ENCODE measurements around the gene MAST3.
"Not testable (repeated sequence)": the region's sequence is repeated elsewhere in the genome, so short reads cannot be mapped to it uniquely, and the experiment has no call there.

MAST3 gene

GRCh38 chr19:18098891-18099622 is 1.5 kb downstream of the MAST3 start:
- TF ChIP-seq, protein P1, sequence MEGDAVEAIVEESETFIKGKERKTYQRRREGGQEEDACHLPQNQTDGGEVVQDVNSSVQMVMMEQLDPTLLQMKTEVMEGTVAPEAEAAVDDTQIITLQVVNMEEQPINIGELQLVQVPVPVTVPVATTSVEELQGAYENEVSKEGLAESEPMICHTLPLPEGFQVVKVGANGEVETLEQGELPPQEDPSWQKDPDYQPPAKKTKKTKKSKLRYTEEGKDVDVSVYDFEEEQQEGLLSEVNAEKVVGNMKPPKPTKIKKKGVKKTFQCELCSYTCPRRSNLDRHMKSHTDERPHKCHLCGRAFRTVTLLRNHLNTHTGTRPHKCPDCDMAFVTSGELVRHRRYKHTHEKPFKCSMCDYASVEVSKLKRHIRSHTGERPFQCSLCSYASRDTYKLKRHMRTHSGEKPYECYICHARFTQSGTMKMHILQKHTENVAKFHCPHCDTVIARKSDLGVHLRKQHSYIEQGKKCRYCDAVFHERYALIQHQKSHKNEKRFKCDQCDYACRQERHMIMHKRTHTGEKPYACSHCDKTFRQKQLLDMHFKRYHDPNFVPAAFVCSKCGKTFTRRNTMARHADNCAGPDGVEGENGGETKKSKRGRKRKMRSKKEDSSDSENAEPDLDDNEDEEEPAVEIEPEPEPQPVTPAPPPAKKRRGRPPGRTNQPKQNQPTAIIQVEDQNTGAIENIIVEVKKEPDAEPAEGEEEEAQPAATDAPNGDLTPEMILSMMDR (IDR thresholded peaks at IDR 0.05; ENCODE audit: low read depth, low read length): no peak
- no peak for TF ChIP-seq MYC (IDR thresholded peaks at IDR 0.05; ENCODE audit: low read depth, low read length)
- no peak for DNase-seq (ENCODE audit: low read depth)
- no peak overlapping the region for H3K4me3 ChIP-seq (ENCODE audit: low read depth, low read length)

- no peak for DNase-seq (ENCODE audit: low read depth)
- no peak overlapping the region for H3K4me3 ChIP-seq (ENCODE audit: low read depth, low read length)
- TF ChIP-seq POLR2A (IDR thresholded peaks at IDR 0.05; ENCODE audit: extremely low read depth, insufficient read length) (no peak), MYC (IDR thresholded peaks at IDR 0.05; ENCODE audit: low read depth, low read length) (no peak)
- TF ChIP-seq, protein P1 (IDR thresholded peaks at IDR 0.05; ENCODE audit: low read depth, low read length): no peak
- TF ChIP-seq, protein P2, sequence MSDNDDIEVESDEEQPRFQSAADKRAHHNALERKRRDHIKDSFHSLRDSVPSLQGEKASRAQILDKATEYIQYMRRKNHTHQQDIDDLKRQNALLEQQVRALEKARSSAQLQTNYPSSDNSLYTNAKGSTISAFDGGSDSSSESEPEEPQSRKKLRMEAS (IDR thresholded peaks at IDR 0.05; ENCODE audit: low read depth, low read length): no peak
These were observed 2.0 kb downstream of the MAST3 start for GRCh38 chr19:18099623-18099995.

GRCh38 chr19:18100710-18101109 is 3.1 kb downstream of the MAST3 start:
- DNase-seq (ENCODE audit: low read depth): no peak
- no peak for TF ChIP-seq POLR2A (IDR thresholded peaks at IDR 0.05; ENCODE audit: extremely low read depth, insufficient read length)
- no peak for TF ChIP-seq MYC (IDR thresholded peaks at IDR 0.05; ENCODE audit: low read depth, low read length)
- TF ChIP-seq, protein P2 (IDR thresholded peaks at IDR 0.05; ENCODE audit: low read depth, low read length): no peak
- TF ChIP-seq, protein P1 (IDR thresholded peaks at IDR 0.05; ENCODE audit: low read depth, low read length): no peak
- no peak overlapping the region for H3K4me3 ChIP-seq (ENCODE audit: low read depth, low read length)

- DNase-seq (ENCODE audit: low read depth): no peak
- no peak overlapping the region for H3K4me3 ChIP-seq (ENCODE audit: low read depth, low read length)
- TF ChIP-seq MYC (IDR thresholded peaks at IDR 0.05; ENCODE audit: low read depth, low read length): no peak
- TF ChIP-seq POLR2A (IDR thresholded peaks at IDR 0.05; ENCODE audit: extremely low read depth, insufficient read length): no peak
- TF ChIP-seq, protein P2 (IDR thresholded peaks at IDR 0.05; ENCODE audit: low read depth, low read length): no peak
- TF ChIP-seq, protein P1 (IDR thresholded peaks at IDR 0.05; ENCODE audit: low read depth, low read length): no peak
These were observed 3.7 kb downstream of the MAST3 start for GRCh38 chr19:18101268-18101667.

DNA sequence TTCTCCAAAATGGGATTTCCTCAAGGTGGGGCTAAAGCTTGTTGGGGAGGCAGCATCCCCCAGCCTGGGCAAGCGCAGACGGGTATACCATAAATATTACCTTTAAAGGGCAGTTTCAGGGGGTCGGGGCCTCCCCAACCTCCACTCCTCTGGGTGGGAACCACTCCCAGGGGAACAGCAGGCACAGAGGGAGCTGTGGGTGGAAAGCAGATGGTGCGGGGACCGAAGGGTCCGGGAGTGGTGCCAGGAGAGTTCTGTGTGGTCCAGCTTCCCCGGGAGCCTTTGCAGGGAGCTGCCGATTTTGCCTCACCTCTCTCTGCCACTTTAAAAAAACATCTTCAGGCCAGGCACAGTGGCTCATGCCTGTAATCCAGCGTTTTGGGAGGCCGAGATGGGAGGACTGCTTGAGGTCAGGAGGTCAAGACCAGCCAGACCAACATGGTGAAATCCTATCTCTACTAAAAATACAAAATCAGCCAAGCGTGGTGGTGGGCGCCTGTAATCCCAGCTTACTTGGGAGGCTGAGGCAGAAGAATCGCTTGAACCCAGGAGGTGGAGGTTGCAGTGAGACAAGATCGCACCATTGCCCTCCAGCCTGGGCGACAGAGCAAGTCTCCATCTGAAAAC is 5.5 kb downstream of the MAST3 start:
- H3K4me3 ChIP-seq (ENCODE audit: low read depth, low read length): no peak overlapping the region
- TF ChIP-seq, protein P1 (IDR thresholded peaks at IDR 0.05; ENCODE audit: low read depth, low read length): no peak
- TF ChIP-seq POLR2A (IDR thresholded peaks at IDR 0.05; ENCODE audit: extremely low read depth, insufficient read length): no peak
- no peak for DNase-seq (ENCODE audit: low read depth)

GRCh38 chr19:18104793-18105131 is 7.2 kb downstream of the MAST3 start:
- DNase-seq (ENCODE audit: low read depth): no peak
- TF ChIP-seq, protein P1 (IDR thresholded peaks at IDR 0.05; ENCODE audit: low read depth, low read length): no peak
- TF ChIP-seq POLR2A (IDR thresholded peaks at IDR 0.05; ENCODE audit: extremely low read depth, insufficient read length) (no peak), MYC (IDR thresholded peaks at IDR 0.05; ENCODE audit: low read depth, low read length) (no peak)
- TF ChIP-seq, protein P2 (IDR thresholded peaks at IDR 0.05; ENCODE audit: low read depth, low read length): no peak
- peak overlapping the region; percentile 35 for H3K4me3 ChIP-seq (ENCODE audit: low read depth, low read length)

GRCh38 chr19:18105259-18105658 is 7.7 kb downstream of the MAST3 start:
- H3K4me3 ChIP-seq (ENCODE audit: low read depth, low read length); DNase-seq (ENCODE audit: low read depth): not testable (repeated sequence)

Measured in NB4 (cell line).